Occipital lobe (tissue), 2 donors: ENCODE data around the gene KCNH1. TPM values are rescaled to one million over a fixed set of nuclear protein-coding genes. Genes with fewer than 3 reads are reported as not detected.

Source experiments
- DNase-seq: peaks from one replicate; lab custom pipeline; 2025; lab: John Stamatoyannopoulos, UW
- total RNA-seq: library from RNA; depleted of rRNA; stranded (reverse); fragments of >200 nt; gene quantifications from one replicate; pipeline ENCODE4 v1.2.3, GENCODE V29; 2014

KCNH1 gene
- total RNA-seq, 1 donor from 2014 or later = 5.1 TPM

GRCh38 chr1:210764536-210764935 is 369.4 kb downstream of the KCNH1 start:
- DNase-seq = no peak

GRCh38 chr1:210758761-210759160 is 375.2 kb downstream of the KCNH1 start:
- DNase-seq = no peak

- no peak for DNase-seq
Observed at GRCh38 chr1:210758261-210758660, 375.7 kb downstream of the KCNH1 start.

- no peak for DNase-seq
Observed at GRCh38 chr1:210757677-210758076, 376.3 kb downstream of the KCNH1 start.

GRCh38 chr1:210755991-210756659 is 377.8 kb downstream of the KCNH1 start:
- DNase-seq = no peak

- peak; percentile 32 for DNase-seq
Observed at GRCh38 chr1:210754878-210755665, 378.9 kb downstream of the KCNH1 start.

GRCh38 chr1:210751911-210752310 is 382.0 kb downstream of the KCNH1 start:
- no peak for DNase-seq

GRCh38 chr1:210750468-210750867 is 383.5 kb downstream of the KCNH1 start:
- DNase-seq = no peak

- no peak for DNase-seq
Observed at GRCh38 chr1:210748796-210749195, 385.2 kb downstream of the KCNH1 start.

- DNase-seq = no peak
Observed at GRCh38 chr1:210747890-210748289, 386.1 kb downstream of the KCNH1 start.

- no peak for DNase-seq
Observed at GRCh38 chr1:210747112-210747511, 386.8 kb downstream of the KCNH1 start.

GRCh38 chr1:210746024-210746731 is 387.8 kb downstream of the KCNH1 start:
- no peak for DNase-seq

GRCh38 chr1:210743038-210743437 is 390.9 kb downstream of the KCNH1 start:
- DNase-seq = no peak

- no peak for DNase-seq
Observed at GRCh38 chr1:210741564-210741963, 392.4 kb downstream of the KCNH1 start.

GRCh38 chr1:210739627-210740026 is 394.3 kb downstream of the KCNH1 start:
- no peak for DNase-seq

- no peak for DNase-seq
Observed at GRCh38 chr1:210738256-210738655, 395.7 kb downstream of the KCNH1 start.

- no peak for DNase-seq
Observed at GRCh38 chr1:210736713-210737112, 397.2 kb downstream of the KCNH1 start.

GRCh38 chr1:210731597-210731996 is 402.4 kb downstream of the KCNH1 start:
- DNase-seq = no peak

- DNase-seq = no peak
Observed at GRCh38 chr1:210731193-210731592, 402.8 kb downstream of the KCNH1 start.

- no peak for DNase-seq
Observed at GRCh38 chr1:210730023-210730422, 403.9 kb downstream of the KCNH1 start.

GRCh38 chr1:210728437-210729149 is 405.4 kb downstream of the KCNH1 start:
- DNase-seq = no peak

GRCh38 chr1:210727709-210728108 is 406.2 kb downstream of the KCNH1 start:
- no peak for DNase-seq
